ENCODE measurements around the gene C10orf90. TPM values are rescaled to one million over a fixed set of nuclear protein-coding genes. Genes with fewer than 3 reads are reported as not detected.

The C10orf90 gene
- total RNA-seq, 1 experiment from 2014 or later, result not detected

DNA sequence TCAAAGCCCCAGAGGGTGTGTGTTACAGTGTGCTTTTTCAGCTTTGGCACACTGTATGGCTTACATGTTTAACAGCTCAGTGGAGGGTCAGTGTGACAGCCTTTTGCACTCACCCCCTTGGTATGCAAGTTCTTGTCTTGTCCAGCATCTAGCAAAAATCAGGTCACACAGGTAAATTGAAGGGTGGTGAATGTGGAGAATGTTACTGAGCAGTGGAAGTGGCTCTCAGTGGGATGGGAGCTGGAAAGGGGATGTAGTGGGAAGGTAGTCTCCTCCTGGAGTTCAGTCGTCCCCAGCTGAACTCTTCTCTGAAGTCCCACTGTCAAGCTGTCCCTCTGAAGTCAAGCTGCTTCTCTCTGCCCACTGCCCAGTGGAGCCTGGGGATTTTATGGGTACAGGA lies 21.0 kb upstream of the C10orf90 start:
- no peak for TF ChIP-seq CTCF (conservative IDR thresholded peaks at IDR 0.05)
- no CpG with 5 or more reads among the region's 1 CpG for WGBS (ENCODE audit: extremely low coverage, insufficient read length, low lambda C conversion rate)
- no peak overlapping the region for H2BK20ac ChIP-seq (ENCODE audit: low read depth, low read length, poor library complexity, severe bottlenecking)
- H3K23me2 ChIP-seq (ENCODE audit: insufficient read length, low read depth, low read length, poor library complexity, severe bottlenecking), result no peaks in the 10 kb centered on the region
- no peak overlapping the region for H2BK12ac ChIP-seq (ENCODE audit: insufficient read length, low read depth, low read length)
- H3K4me1 ChIP-seq (ENCODE audit: insufficient read depth, low read length), result 0 out of 2 replicates have a peak, but pooled peaks cover 2% of the 10 kb centered on the region
- no peak overlapping the region for H3K56ac ChIP-seq (ENCODE audit: insufficient read length, low read depth, low read length)
- H3K79me2 ChIP-seq (ENCODE audit: insufficient read depth, low read length), result no peaks in the 10 kb centered on the region
- H3K4ac ChIP-seq (ENCODE audit: low read depth, low read length), result no peak overlapping the region
- no peak overlapping the region for H4K8ac ChIP-seq (replicated peaks; ENCODE audit: insufficient read length, low read depth, low read length)
- Mint-ChIP-seq H3K27ac (peak overlapping the region in 1 of 3 experiments; percentile 88; a peak in 2 of 7 replicates), H3K27me3 (ENCODE audit: low read depth) (no peaks in the 10 kb centered on the region), H3K4me1 (peaks cover 24 to 34% of the 10 kb centered on the region in 2 experiments), H3K36me3 (ENCODE audit: insufficient read depth in 1 of 3, low read depth in 3 of 3) (peaks cover 0 to 21% (median 15%) of the 10 kb centered on the region in 3 experiments), H3K9me3 (peaks cover 14 to 32% of the 10 kb centered on the region in 2 experiments), H3K4me3 (no peak overlapping the region; a peak in 1 of 5 replicates)
- no peak overlapping the region for H2BK15ac ChIP-seq (ENCODE audit: low read depth, low read length)
- no peak overlapping the region for H4K5ac ChIP-seq (ENCODE audit: insufficient read length, low read depth, low read length)
- H3K9ac ChIP-seq (ENCODE audit: extremely low read depth, insufficient read length, low read length), result no peak overlapping the region
- no peak overlapping the region for H2BK5ac ChIP-seq (ENCODE audit: insufficient read length, low read length)
- peaks cover 6% of the 10 kb centered on the region for H3K9me3 ChIP-seq (ENCODE audit: control insufficient read depth, low read depth, low read length)
- H2BK120ac ChIP-seq (ENCODE audit: low read depth, low read length, poor library complexity, severe bottlenecking), result no peak overlapping the region
- H3K27me3 ChIP-seq (ENCODE audit: insufficient read depth, low read length), result no peaks in the 10 kb centered on the region
- no peaks in the 10 kb centered on the region for H3K79me1 ChIP-seq (ENCODE audit: insufficient read depth, low read depth, low read length, poor library complexity, severe bottlenecking)
- H3K18ac ChIP-seq (ENCODE audit: insufficient read length, low read depth, low read length), result no peak overlapping the region
- H3T11ph ChIP-seq (ENCODE audit: low read length), result no peak overlapping the region
- no peaks in the 10 kb centered on the region for H4K20me1 ChIP-seq (ENCODE audit: control insufficient read depth, insufficient read depth, insufficient read length)
- no peak for DNase-seq
- H3K14ac ChIP-seq (ENCODE audit: insufficient read depth, low read length), result no peak overlapping the region
- no peak overlapping the region for H2AK5ac ChIP-seq (ENCODE audit: insufficient read length, low read length)
- H3K23ac ChIP-seq (ENCODE audit: insufficient read length, low read depth, low read length), result no peak overlapping the region
- no peak overlapping the region for H2AFZ ChIP-seq (ENCODE audit: low read length)
- H3K4me2 ChIP-seq (ENCODE audit: insufficient read depth, insufficient read length, low read length), result no peak overlapping the region
- H4K91ac ChIP-seq (ENCODE audit: insufficient read length, low read depth, low read length), result no peak overlapping the region
- H3K27ac ChIP-seq (ENCODE audit: insufficient read length, low read depth, low read length), result no peak overlapping the region

Measured in H9 (cell line).